Activated CD4-positive, alpha-beta T cell treated with anti-CD3 and anti-CD28 coated beads, Interleukin-10, Interleukin-2, amounts not matched to agents 100 ng/mL and 50 ng/mL, durations not matched to agents 16 hours and 8 hours (primary cell): ENCODE data around the gene NACAD.
A peak's percentile ranks its signal among the peaks of the same experiment; 100 is the strongest.

Experiments
- DNase-seq: peaks from one replicate; pipeline ENCODE4 v3.0.0-alpha.2; 2020

Gene NACAD

GRCh38 chr7:45073031-45073785, 15.6 kb downstream of the NACAD start:
- DNase-seq = no peak

GRCh38 chr7:45072131-45073030, 16.4 kb downstream of the NACAD start:
- DNase-seq = no peak

- DNase-seq = no peak
Measured at GRCh38 chr7:45071528-45071927, 17.2 kb downstream of the NACAD start.

GRCh38 chr7:45070254-45070642, 18.5 kb downstream of the NACAD start:
- DNase-seq = no peak

- no peak for DNase-seq
Measured at GRCh38 chr7:45069444-45070253, 19.1 kb downstream of the NACAD start.

- no peak for DNase-seq
Measured at GRCh38 chr7:45068236-45069023, 20.3 kb downstream of the NACAD start.

- DNase-seq = no peak
Measured at GRCh38 chr7:45067582-45067981, 21.2 kb downstream of the NACAD start.

- no peak for DNase-seq
Measured at GRCh38 chr7:45066409-45066808, 22.4 kb downstream of the NACAD start.

GRCh38 chr7:45065031-45065995, 23.5 kb downstream of the NACAD start:
- DNase-seq = no peak

- DNase-seq = no peak
Measured at GRCh38 chr7:45064047-45064725, 24.6 kb downstream of the NACAD start.

- DNase-seq = peak; percentile 11
Measured at GRCh38 chr7:45061806-45062425, 26.9 kb downstream of the NACAD start.

- no peak for DNase-seq
Measured at GRCh38 chr7:45061352-45061751, 27.4 kb downstream of the NACAD start.

- no peak for DNase-seq
Measured at GRCh38 chr7:45060295-45060694, 28.5 kb downstream of the NACAD start.

GRCh38 chr7:45057878-45058277, 30.9 kb downstream of the NACAD start:
- no peak for DNase-seq

- DNase-seq = no peak
Measured at GRCh38 chr7:45055594-45056219, 33.1 kb downstream of the NACAD start.

- no peak for DNase-seq
Measured at GRCh38 chr7:45055016-45055415, 33.8 kb downstream of the NACAD start.

GRCh38 chr7:45054442-45054841, 34.3 kb downstream of the NACAD start:
- no peak for DNase-seq

- no peak for DNase-seq
Measured at GRCh38 chr7:45053941-45054340, 34.8 kb downstream of the NACAD start.

GRCh38 chr7:45053401-45053800, 35.4 kb downstream of the NACAD start:
- DNase-seq = no peak

GRCh38 chr7:45052011-45052410, 36.8 kb downstream of the NACAD start:
- DNase-seq = no peak
